Breast epithelium (tissue), 4 donors: ENCODE data around the gene CCNE1. TPM values are rescaled to one million over a fixed set of nuclear protein-coding genes. Genes with fewer than 3 reads are reported as not detected.

Experiments used
- DNase-seq, 2 donors: peaks; one replicate each; pipeline ENCODE4 v3.0.0-alpha.2; 2019; ENCODE audit warnings: low spot score in 2 of 2
- H3K27ac ChIP-seq, 2 donors: fragments of 200-600 bp; sonication (generic) in 1 of 2; one replicate each; pipeline ENCODE4 v1.5.1; 2016 to 2019; ENCODE audit warnings: mild to moderate bottlenecking in 1 of 2
- H3K27me3 ChIP-seq, 2 donors: fragments of 200-600 bp; sonication (generic) in 1 of 2; one replicate each; pipeline versions ENCODE4 v1.5.1 to v1.6.0; 2017 to 2019; ENCODE audit warnings: control low read depth in 1 of 2, mild to moderate bottlenecking in 1 of 2
- H3K36me3 ChIP-seq: fragments of 200-600 bp; one replicate; pipeline ENCODE4 v1.5.1; 2019
- H3K4me1 ChIP-seq, 2 donors: fragments of 200-600 bp; sonication (generic); one replicate each; pipeline ENCODE4 v1.5.1; 2016 to 2019; ENCODE audit warnings: control low read depth in 1 of 2
- H3K4me3 ChIP-seq, 3 donors: fragments of 200-600 bp; sonication (generic); 1 replicate in 2 of 3; 2 replicates in 1 of 3; pipeline ENCODE4 v1.5.1; 2016 to 2019; ENCODE audit warnings: mild to moderate bottlenecking in 3 of 3, moderate library complexity in 2 of 3
- H3K9me3 ChIP-seq, 2 donors: fragments of 200-600 bp; sonication (generic) in 1 of 2; one replicate each; pipeline ENCODE4 v1.5.1; 2016 to 2019; ENCODE audit warnings: control low read depth in 1 of 2
- CTCF ChIP-seq, 3 donors: fragments of 450-650 bp; IDR thresholded peaks; one replicate each; pipeline ENCODE4 v1.5.1; 2016 to 2017; ENCODE audit warnings: antibody characterized with exemption in 3 of 3, mild to moderate bottlenecking in 3 of 3, moderate library complexity in 3 of 3
- POLR2A ChIP-seq: fragments of 450-650 bp; IDR thresholded peaks from one replicate; pipeline ENCODE4 v1.6.1; 2016; ENCODE audit warnings: antibody characterized with exemption, mild to moderate bottlenecking, moderate library complexity
- POLR2AphosphoS5 ChIP-seq, 3 donors: sonication (generic); formaldehyde crosslinking; IDR thresholded peaks; one replicate each; pipeline ENCODE4 v1.6.1; 2017; ENCODE audit warnings: antibody characterized with exemption in 3 of 3
- intact Hi-C: fragments of 100-400 bp; cut with DNase I; formaldehyde crosslinking; loops from one replicate; pipeline ENCODE4 v1.15.1; 2023; ENCODE audit warnings: low total_unique reads
- total RNA-seq, 3 donors: library from RNA; depleted of rRNA; stranded (reverse); fragments of >200 nt; gene quantifications; one replicate each; pipeline ENCODE4 v1.1.0, GENCODE V29; 2016

CCNE1 gene
- total RNA-seq, 3 donors from 2014 or later = 0.33 to 2.1 (median 1.5) TPM

DNA sequence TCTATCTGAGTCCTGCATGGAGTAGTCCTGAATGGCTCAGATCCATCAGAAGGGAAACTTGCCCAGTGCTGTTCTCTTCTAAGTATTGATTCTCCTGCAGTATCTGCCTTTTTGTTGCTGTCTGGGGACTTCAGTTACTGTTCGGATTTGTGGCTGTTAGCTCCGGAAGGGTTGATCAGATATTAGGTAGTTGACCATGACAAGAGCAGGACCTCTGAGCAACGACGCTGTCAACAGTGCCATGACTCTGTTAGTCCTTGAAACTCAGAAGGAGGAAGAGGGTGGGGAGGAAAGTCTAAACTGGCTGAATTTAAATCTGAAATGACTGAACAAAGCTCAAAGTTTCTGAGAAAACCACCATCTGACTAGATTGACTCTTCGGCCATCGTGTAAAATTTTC lies 42.2 kb downstream of the CCNE1 start:
- Histone ChIP-seq H3K4me1 (no peaks in the 10 kb centered on the region), H3K36me3 (no peaks in the 10 kb centered on the region), H3K4me3 (no peak overlapping the region), H3K27ac (no peak overlapping the region), H3K27me3 (peaks cover 0 to 14% of the 10 kb centered on the region in 2 donors), H3K9me3 (no peaks in the 10 kb centered on the region)
- TF ChIP-seq POLR2AphosphoS5 (IDR thresholded peaks at IDR 0.05) = no peak
- TF ChIP-seq CTCF (IDR thresholded peaks at IDR 0.05) = no peak
- TF ChIP-seq POLR2A = no peak
- DNase-seq = no peak
- intact Hi-C loops = no loop called here

DNA sequence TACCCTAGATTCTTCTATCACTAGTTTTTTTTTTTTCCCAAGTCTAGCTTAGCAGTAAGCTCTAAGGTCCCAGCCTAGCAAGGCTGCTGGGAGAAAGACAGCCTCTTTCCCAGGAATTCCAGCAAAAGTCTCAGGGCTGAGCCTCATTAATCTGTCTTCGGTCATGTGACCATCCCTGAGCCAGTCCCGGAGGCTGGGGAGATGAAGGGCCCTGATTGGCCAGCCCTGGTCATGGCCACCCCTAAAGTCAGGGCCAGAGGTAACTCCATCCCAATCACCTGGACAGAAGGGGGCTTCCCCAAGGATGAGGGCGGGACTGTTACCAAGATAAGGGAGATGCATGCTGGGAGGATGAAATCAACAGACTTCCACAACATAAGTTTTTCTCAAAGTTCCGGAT lies 43.3 kb downstream of the CCNE1 start:
- Histone ChIP-seq H3K36me3 (no peaks in the 10 kb centered on the region), H3K27me3 (peaks cover 0 to 14% of the 10 kb centered on the region in 2 donors), H3K27ac (no peak overlapping the region), H3K4me3 (no peak overlapping the region), H3K4me1 (no peaks in the 10 kb centered on the region), H3K9me3 (no peaks in the 10 kb centered on the region)
- intact Hi-C loops = no loop called here
- no peak for DNase-seq
- TF ChIP-seq POLR2AphosphoS5 (IDR thresholded peaks at IDR 0.05) (no peak), POLR2A (no peak), CTCF (IDR thresholded peaks at IDR 0.05) (no peak)

DNA sequence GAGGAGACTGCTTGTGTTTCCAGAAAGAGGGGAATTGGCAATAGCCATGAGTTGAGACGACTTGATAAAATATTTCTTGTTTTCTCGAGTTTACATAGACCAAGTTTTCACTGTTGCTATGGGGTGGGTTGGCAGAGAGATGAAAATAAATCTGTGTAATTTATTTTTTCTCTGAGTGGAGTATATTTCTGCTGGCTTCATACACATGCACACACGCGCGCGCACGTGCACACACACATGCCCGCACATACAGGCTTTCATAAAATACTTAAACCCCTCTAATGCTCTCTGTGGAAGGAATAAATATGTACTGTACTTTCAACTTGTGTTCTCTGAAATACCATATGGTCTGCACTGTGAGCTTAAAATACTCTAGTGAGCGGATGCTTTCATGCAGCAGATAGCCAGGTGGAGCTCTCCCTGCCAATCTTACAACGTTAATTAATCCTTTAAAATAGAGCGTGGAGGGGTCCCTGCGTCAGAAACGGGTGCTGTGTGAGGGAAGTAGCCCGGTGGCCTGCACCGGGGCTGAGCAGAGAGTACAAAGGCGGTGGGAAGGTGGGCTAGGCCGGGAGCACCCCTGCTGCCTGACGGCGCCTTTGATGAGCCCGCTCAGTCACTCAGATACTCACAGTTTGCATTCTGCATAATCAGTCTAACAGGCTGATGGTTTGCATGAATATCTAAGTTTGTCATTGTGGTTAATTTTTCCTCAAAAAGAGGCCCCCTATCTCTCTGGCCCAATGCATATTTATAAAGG lies 44.1 kb downstream of the CCNE1 start:
- H3K4me3 ChIP-seq = no peak overlapping the region
- DNase-seq = no peak

DNA sequence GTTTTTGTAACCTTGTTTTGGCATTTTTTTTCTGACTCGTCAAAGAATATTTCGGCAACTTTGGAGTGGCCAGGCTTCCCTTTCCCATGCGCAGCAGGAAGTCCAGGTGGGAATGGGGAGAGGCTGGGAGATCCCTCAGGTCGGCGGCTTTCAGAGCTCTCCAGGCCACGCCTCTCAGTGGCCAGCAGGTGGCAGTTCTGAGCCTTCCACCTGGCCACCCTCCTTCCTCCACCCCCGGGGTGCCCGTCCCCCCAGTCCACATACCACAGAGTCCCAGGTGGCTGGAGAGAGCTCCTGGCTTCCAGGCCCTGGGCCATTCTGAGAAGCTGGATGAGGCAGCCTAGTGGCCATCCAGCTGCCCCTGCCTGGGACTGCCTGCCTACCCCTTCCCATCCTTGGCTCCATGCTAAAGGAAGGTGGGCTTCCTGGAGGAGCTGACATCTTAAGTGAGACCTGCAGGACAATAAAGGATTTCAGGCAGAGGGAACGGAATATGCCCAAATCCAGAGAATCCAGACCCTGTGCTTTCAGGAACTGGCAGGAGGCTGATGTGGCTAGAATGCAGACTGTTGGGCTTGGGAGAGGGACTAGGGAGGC lies 46.3 kb downstream of the CCNE1 start:
- no peak overlapping the region for H3K27ac ChIP-seq
- H3K4me1 ChIP-seq = no peaks in the 10 kb centered on the region
- peaks cover 0 to 32% of the 10 kb centered on the region in 2 donors for H3K27me3 ChIP-seq
- H3K9me3 ChIP-seq = no peaks in the 10 kb centered on the region
- no peak overlapping the region for H3K4me3 ChIP-seq
- peak in 1 of 2 donors; percentile 53 for DNase-seq
- TF ChIP-seq CTCF (IDR thresholded peaks at IDR 0.05) (peak in 2 of 3 donors; percentile 23 to 25), POLR2A (no peak), POLR2AphosphoS5 (IDR thresholded peaks at IDR 0.05) (no peak)
- intact Hi-C loops = no loop called here
- no peaks in the 10 kb centered on the region for H3K36me3 ChIP-seq

More for the DNA sequence above, 44.1 kb downstream of the CCNE1 start:
- Histone ChIP-seq H3K4me1 (no peaks in the 10 kb centered on the region), H3K9me3 (no peaks in the 10 kb centered on the region), H3K27me3 (peaks cover 0 to 14% of the 10 kb centered on the region in 2 donors), H3K27ac (no peak overlapping the region), H3K36me3 (no peaks in the 10 kb centered on the region)
- TF ChIP-seq POLR2AphosphoS5 (IDR thresholded peaks at IDR 0.05) (no peak), POLR2A (no peak), CTCF (IDR thresholded peaks at IDR 0.05) (no peak)
- intact Hi-C loops = no loop called here

DNA sequence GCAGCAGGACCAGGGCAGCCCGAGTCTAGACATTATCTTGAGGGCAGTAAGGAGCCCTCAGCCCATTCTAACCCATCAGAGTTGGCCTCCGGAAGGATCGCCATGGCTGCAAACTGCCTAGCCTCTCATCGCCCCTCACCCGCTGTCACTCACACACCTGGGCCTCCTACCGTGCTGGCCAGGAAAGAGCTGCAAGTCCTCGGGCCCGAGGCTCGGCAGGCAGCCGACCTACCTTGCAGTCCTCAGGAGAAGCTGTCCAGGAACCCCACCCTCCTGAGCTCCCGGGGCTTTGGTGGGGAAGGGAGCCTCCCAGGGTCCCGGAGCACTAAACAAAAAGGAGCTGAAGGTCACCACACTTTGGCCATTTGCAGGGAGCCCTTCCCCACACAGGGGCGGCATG lies 46.8 kb downstream of the CCNE1 start:
- no peaks in the 10 kb centered on the region for H3K9me3 ChIP-seq
- no peak overlapping the region for H3K4me3 ChIP-seq
- no peak for DNase-seq
- H3K36me3 ChIP-seq = no peaks in the 10 kb centered on the region
- TF ChIP-seq CTCF (IDR thresholded peaks at IDR 0.05) (no peak), POLR2AphosphoS5 (IDR thresholded peaks at IDR 0.05) (no peak), POLR2A (no peak)
- H3K27me3 ChIP-seq = peaks cover 0 to 37% of the 10 kb centered on the region in 2 donors
- H3K4me1 ChIP-seq = no peaks in the 10 kb centered on the region
- H3K27ac ChIP-seq = no peak overlapping the region
- intact Hi-C loops = no loop called here
